ENCODE data around the gene DIAPH2.

DNA sequence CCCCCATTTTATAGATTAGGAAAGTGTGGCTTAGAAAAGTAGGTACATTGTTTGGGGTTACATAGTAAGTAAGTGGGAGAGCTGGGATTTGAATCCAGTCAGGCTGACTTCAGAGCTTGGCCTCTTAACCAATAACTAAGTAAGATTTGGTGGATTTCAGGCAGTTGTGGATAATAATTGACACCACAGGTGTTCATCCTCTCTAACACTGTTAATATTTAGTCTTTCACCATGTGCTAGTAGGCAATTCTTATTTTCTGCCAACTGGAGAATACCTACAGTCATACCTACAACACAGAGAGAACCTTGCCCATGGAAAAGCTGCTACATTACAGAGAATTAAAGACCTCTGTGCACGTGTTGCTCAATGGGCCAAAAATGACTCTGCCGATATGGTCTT, 89.5 kb downstream of the DIAPH2 start:
- TF ChIP-seq, protein P1, sequence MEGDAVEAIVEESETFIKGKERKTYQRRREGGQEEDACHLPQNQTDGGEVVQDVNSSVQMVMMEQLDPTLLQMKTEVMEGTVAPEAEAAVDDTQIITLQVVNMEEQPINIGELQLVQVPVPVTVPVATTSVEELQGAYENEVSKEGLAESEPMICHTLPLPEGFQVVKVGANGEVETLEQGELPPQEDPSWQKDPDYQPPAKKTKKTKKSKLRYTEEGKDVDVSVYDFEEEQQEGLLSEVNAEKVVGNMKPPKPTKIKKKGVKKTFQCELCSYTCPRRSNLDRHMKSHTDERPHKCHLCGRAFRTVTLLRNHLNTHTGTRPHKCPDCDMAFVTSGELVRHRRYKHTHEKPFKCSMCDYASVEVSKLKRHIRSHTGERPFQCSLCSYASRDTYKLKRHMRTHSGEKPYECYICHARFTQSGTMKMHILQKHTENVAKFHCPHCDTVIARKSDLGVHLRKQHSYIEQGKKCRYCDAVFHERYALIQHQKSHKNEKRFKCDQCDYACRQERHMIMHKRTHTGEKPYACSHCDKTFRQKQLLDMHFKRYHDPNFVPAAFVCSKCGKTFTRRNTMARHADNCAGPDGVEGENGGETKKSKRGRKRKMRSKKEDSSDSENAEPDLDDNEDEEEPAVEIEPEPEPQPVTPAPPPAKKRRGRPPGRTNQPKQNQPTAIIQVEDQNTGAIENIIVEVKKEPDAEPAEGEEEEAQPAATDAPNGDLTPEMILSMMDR (IDR thresholded peaks at IDR 0.05) = no peak
- TF ChIP-seq EZH2 (IDR thresholded peaks at IDR 0.05; ENCODE audit: borderline replicate concordance, insufficient read depth, low read depth, low read length, poor library complexity, severe bottlenecking) = no peak

All from B cell (primary cell).